ENCODE measurements around the gene TBX5. TPM values are rescaled to one million over a fixed set of nuclear protein-coding genes. Genes with fewer than 3 reads are reported as not detected.

Gene TBX5
- total RNA-seq, 8 experiments from 2014 or later: 0.05 to 3.4 (median 0.38) TPM; not detected in 1

DNA sequence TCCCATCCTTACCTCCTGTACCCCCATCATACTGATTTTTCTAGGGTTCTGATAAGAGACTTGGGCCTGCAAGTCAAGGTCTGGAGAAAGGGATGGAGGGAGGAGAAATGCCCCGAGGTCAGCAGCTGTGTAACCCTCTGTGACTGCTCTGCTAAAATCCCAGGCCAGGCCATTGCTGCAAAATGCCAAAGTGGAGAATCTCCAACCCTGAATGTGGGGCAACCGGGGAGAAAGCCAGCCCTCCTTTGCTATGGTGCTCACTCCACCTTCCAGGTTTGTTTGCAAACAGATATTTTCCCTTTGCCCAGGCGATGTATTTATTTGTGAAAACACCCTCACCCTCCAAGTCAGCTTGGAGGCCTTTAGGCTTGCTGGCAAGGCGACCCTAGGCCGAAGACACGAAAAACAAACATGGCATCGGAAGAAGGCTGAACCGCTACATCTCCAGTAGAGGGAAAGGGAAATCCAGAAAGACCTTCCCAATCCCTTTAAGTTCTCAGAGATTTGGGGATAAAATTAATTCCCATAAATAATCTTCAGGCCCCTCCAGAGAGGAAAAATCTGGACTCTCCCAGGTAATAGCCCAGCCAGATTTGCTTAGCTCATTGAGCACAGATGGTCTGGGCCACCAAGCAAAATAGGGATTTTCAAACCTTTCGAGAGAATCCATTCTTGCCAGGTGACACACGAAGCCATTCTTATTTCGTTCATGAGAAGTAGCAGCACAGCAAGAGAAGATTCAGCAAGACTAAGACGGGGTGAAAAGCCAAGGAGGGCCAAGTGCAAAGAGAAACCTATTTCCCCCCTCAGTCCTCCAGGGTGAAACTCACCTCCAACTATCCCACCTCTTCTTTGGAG, 1.3 kb upstream of the TBX5 start:
- WGBS, 10 experiments: 20 to 81% (median 36%) methylated on average over 2 to 9 of the region's 12 CpGs; no CpG with 5 or more reads in 1 of the 10 experiments
- ATAC-seq (replicated peaks in 6 of 8): no peak
- Histone ChIP-seq H3K4me3 (no peak overlapping the region), H3K27ac (no peak overlapping the region), H3K4me1 (replicated peaks in 1 of 2) (peaks cover 0 to 10% of the 10 kb centered on the region in 2 donors)
- in situ Hi-C loops (cut with MboI; ENCODE audit: low pct_unique_long_range_greater_than_20kb in 2 of 9, low sequenced_read_pairs in 9 of 9, unreplicated experiment in 9 of 9): no loop called here

DNA sequence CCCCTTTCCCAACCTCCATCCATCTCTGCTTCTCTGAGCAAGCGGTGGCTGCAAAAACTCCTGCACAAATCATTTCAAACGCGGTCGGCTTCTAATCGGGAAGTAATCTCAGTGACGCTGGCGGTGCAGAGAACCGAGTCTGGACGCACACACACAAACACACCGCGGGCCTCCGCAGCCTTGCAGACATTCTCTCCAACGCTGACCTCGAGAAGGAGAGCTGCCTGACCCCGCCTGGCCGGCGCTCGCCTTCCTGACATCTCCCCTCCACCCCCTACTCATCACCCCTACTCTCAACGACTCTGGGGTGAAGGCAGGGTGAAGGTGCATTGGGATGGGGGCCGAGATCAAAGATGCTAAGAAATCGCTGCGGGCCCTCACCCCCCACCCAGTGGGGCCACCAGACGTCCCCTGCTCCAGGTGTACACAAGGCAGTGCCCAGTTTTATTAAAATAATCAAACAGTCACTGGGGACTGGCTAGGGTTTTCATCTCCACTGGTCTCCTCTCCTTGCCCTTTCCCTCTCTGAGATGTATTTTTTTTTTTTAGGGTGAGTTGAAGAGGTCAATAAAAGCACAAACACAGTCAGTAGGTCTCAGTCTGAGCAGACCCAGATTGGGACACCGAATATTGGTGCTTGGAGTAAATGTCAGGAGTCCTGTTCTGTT, 506 bp upstream of the TBX5 start:
- in situ Hi-C loops (cut with MboI; ENCODE audit: low pct_unique_long_range_greater_than_20kb in 2 of 9, low sequenced_read_pairs in 9 of 9, unreplicated experiment in 9 of 9): no loop called here
- H3K4me3 ChIP-seq: no peak overlapping the region
- no peak overlapping the region for H3K27ac ChIP-seq
- ATAC-seq (replicated peaks in 6 of 8): no peak
- H3K4me1 ChIP-seq (replicated peaks in 1 of 2): peaks cover 0 to 10% of the 10 kb centered on the region in 2 donors
- WGBS, 10 experiments: 0 to 54% (median 11%) methylated on average over 1 to 8 of the region's 24 CpGs; no CpG with 5 or more reads in 5 of the 10 experiments

DNA sequence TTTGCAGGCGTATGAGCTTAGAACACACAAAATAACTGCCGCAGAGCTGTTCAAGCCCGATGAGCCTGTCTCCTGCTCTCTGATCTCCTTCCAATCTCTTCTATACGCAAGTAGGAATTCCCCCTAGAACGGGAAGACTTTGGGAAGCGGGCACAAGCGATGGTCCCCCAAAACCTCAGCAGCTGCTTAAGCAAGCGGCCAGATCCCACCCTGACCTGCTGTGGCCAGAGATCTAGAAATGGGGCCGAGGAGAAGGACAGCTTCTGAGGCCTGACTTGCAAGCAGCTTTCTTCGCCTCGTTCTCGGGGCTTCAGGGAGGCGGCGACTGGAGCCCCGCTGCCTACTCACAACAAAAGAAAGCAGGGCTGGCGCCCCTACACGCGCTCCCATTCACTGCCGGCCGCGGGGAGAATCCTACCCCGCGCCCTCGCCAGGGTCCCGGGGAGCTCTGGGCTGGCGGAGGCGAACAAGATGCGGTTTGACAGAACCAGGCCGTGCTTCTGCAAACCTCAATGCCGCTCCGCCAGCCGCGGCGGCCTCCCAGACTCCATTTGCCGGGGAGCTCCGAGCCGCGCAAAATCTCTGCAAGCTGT, 922 bp downstream of the TBX5 start:
- in situ Hi-C loops (cut with MboI; ENCODE audit: low pct_unique_long_range_greater_than_20kb in 2 of 9, low sequenced_read_pairs in 9 of 9, unreplicated experiment in 9 of 9): no loop called here
- no peak overlapping the region for H3K27ac ChIP-seq
- peak overlapping the region in 4 of 5 donors; percentile 16 to 27 (median 22) for H3K4me3 ChIP-seq
- WGBS, 10 experiments: 5 to 27% (median 12%) methylated on average over 2 to 16 of the region's 38 CpGs; no CpG with 5 or more reads in 4 of the 10 experiments
- peaks cover 0 to 10% of the 10 kb centered on the region in 2 donors for H3K4me1 ChIP-seq (replicated peaks in 1 of 2)
- peak in 7 of 8 experiments; percentile 1 to 59 (median 27) for ATAC-seq (replicated peaks in 6 of 8)

DNA sequence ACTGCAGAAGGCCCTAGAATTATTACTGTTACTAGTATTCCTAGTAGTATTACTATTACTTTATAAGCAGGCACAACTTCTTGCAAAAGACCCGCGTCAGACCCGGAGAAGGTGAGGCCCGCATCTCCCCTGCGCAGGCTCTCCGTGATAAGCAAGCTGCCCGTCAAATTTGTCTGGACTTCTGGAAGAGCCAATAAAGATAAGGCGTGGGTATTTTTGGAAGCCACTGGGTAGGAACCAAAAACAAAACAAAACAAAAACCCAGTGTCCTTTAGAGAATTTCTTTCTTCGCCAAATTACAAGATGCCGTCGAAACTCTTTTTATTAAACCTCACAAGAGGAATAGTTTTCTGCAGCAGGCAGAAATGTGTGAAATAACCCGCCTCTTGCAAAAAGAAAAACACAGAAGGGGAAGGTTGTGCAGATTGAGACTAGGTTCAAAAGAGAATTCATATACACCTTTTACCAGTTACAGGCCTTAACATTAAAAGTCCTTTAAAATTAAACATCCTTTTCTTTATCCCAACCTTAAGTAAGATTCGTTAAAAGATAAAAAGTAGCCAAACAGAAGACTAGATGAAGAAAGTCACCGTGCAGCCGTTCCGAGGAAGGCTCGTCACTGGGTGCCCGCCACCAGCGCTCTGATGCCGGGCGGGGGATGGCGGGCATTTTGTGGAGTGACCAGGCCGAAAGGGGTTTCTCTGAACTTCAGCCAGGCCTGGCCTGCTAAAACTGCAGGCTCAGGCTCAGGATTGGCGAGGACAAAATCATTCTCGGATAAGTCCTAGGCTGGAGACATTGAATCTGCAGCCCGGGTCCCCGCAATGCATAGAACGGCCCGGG, 1.6 kb downstream of the TBX5 start:
- in situ Hi-C loops (cut with MboI; ENCODE audit: low pct_unique_long_range_greater_than_20kb in 2 of 9, low sequenced_read_pairs in 9 of 9, unreplicated experiment in 9 of 9): no loop called here

DNA sequence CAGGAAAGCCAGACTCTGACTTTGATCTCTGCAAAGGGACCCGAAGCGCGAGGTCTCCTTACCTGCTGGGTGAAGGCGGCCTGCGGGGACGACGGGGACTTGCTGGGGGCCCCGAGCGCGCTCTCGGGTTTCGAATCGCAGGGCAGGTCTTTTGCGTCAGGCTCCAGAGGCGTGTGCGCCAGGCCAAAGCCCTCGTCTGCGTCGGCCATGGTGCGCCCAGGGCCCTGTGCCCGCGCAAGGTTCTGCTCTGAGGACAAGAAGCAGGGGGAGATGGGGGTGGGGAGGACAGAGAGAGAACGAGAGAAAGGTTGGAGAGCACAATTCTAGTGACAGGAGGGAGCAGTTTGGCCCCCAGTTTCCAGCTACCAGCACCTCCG, 2.3 kb downstream of the TBX5 start:
- no peak overlapping the region for H3K27ac ChIP-seq
- no peak for ATAC-seq (replicated peaks in 6 of 8)
- in situ Hi-C loops (cut with MboI; ENCODE audit: low pct_unique_long_range_greater_than_20kb in 2 of 9, low sequenced_read_pairs in 9 of 9, unreplicated experiment in 9 of 9): no loop called here
- H3K4me3 ChIP-seq: no peak overlapping the region
- no peaks in the 10 kb centered on the region for H3K4me1 ChIP-seq (replicated peaks in 1 of 2)
- 0 to 15% (median 0%) methylated on average over 2 to 17 of the region's 24 CpGs; no CpG with 5 or more reads in 5 of the 10 experiments for WGBS, 10 experiments

More for the DNA sequence above, 1.6 kb downstream of the TBX5 start:
- no peak for ATAC-seq (replicated peaks in 6 of 8)
- Histone ChIP-seq H3K4me3 (peak overlapping the region in 1 of 5 donors; percentile 27), H3K27ac (no peak overlapping the region), H3K4me1 (replicated peaks in 1 of 2) (peaks cover 0 to 3% of the 10 kb centered on the region in 2 donors)
- 13 to 57% (median 21%) methylated on average over 1 to 25 of the region's 29 CpGs for WGBS, 10 experiments

DNA sequence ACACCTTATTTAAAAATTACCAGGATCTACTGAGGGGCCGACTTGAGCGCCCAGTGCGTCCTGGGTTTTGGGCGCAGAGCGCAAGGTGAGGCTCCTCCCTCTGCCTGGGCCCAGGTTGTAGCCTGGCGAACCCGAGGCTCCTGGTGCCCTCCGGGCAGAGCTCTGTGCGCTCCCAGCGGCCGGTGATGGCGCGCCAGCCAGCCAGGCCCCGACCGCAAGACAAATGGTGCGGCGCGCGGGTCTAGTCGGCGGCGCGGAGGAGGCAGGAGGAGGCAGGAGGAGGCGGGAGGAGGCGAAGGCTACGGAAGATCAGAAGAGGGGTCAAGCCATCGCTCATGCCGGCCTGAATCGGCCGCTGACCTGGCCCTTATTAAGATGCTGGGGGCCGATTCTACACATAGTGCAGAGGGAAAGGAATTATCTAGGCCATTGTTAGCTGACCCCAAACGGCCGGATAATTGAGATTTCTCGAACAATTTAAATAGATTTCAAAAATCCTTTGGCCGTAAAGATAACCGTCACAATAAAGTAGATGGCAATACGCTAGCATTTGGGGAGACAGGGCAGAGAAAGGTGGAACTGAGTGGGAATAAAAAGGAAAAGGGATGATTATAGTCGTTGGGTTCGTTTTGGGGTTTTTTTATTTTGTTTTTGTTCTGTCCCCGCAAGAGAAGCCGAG, 2.8 kb downstream of the TBX5 start:
- WGBS, 10 experiments: 0 to 31% (median 3%) methylated on average over 3 to 24 of the region's 41 CpGs; no CpG with 5 or more reads in 1 of the 10 experiments
- H3K27ac ChIP-seq: no peak overlapping the region
- in situ Hi-C loops (cut with MboI; ENCODE audit: low pct_unique_long_range_greater_than_20kb in 2 of 9, low sequenced_read_pairs in 9 of 9, unreplicated experiment in 9 of 9): no loop called here
- ATAC-seq (replicated peaks in 6 of 8): peak in 6 of 8 experiments; percentile 43 to 81 (median 48)
- H3K4me3 ChIP-seq: peak overlapping the region in 1 of 5 donors; percentile 4
- H3K4me1 ChIP-seq (replicated peaks in 1 of 2): no peaks in the 10 kb centered on the region

DNA sequence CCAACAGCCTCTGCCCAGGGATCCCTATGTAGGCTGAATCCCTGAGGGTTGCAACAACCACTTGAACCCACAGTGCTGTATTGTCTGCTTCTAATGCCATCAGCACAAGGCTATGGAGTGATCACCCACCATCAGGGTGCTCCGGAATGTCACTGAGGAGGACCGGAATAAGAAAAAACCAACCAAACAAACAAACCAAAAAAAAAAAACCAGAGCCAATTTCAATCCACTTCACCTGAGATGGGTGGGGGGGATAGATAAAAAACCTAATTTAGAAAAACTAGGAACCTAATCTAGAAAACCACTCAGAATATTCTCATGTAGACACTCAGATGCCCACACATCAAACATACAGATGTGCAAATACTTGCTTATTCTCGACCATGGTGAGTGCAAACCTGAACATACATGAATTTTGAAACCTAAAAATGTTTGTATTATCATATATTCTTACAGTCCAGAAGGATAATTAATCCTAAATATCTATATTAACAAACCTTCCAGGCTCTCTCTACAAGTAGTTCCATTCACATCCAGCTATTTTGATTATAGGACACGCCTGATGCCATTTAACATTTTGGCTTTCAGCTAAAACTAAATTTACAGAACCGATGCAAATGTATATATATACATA, 3.7 kb downstream of the TBX5 start:
- WGBS, 10 experiments: 4 to 80% (median 31%) methylated on average over 1 to 5 of the region's 5 CpGs; no CpG with 5 or more reads in 1 of the 10 experiments
- ATAC-seq (replicated peaks in 6 of 8): no peak
- Histone ChIP-seq H3K27ac (no peak overlapping the region), H3K4me1 (replicated peaks in 1 of 2) (no peaks in the 10 kb centered on the region), H3K4me3 (no peak overlapping the region)
- in situ Hi-C loops (cut with MboI; ENCODE audit: low pct_unique_long_range_greater_than_20kb in 2 of 9, low sequenced_read_pairs in 9 of 9, unreplicated experiment in 9 of 9): no loop called here

DNA sequence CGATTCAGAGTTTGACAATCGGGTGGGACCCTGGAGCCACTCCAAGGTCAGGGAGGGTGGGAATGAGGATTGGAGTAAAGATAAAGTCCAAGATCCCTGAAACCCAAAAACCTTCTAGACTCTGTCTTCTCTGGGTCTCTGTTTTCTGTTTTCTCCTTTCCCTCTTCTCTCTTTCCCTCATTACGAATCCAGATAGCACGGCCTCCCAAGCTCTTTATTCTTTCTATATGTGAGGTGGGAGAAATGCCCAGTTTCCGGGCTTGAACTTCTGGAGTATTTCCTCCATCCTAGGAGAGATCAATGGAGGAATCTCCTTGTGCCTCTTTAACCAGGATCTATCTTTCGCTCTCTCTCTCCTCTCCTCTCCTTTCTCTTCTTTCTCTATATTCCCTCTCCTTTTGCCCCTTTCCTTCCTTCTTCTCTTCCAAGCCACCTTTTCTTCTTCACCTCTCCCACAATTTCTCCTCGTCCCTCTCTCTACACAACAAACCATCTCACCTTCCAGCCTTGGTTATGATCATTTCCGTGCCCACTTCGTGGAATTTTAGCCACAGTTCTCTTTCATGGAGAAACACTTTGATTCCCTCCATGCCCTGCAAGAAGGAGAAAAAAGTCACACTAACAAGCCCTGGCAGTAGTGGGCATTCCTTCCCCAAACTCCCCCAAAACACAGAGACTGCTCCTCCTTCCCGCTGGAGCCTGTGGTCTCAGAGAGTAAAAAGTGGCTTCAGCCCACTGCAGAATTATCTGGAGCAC, 4.4 kb downstream of the TBX5 start:
- in situ Hi-C loops (cut with MboI; ENCODE audit: low pct_unique_long_range_greater_than_20kb in 2 of 9, low sequenced_read_pairs in 9 of 9, unreplicated experiment in 9 of 9): no loop called here
- whole genome bisulfite sequencing, 10 experiments: 34 to 50% (median 40%) methylated on average over 5 to 9 of the region's 10 CpGs
- ATAC-seq (replicated peaks in 6 of 8): no peak
- Histone ChIP-seq H3K4me3 (no peak overlapping the region), H3K27ac (no peak overlapping the region), H3K4me1 (replicated peaks in 1 of 2) (no peaks in the 10 kb centered on the region)

DNA sequence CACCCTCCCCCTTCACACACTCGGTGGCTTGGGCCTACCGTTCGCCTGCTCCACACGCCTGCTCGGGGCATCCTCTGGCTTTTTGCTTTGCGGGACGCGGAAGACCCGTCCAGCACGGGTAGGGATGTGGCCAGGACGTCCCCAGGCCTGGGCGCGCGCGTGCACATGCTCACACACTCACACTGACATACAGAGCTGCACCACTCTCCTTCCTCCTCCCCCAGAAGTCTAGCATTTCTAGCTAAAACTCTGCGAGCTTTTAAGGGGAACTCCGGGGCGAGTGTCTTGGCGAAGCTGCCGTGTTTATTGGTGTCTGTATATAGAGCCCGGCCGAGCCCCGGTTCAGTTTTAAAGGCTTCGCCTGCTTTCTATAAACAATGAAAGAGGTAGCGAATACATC, 5.0 kb downstream of the TBX5 start:
- H3K27ac ChIP-seq: no peak overlapping the region
- in situ Hi-C loops (cut with MboI; ENCODE audit: low pct_unique_long_range_greater_than_20kb in 2 of 9, low sequenced_read_pairs in 9 of 9, unreplicated experiment in 9 of 9): no loop called here
- no peak overlapping the region for H3K4me3 ChIP-seq
- peak in 2 of 8 experiments; percentile 25 to 41 for ATAC-seq (replicated peaks in 6 of 8)
- 17 to 80% (median 27%) methylated on average over 2 to 15 of the region's 25 CpGs; no CpG with 5 or more reads in 4 of the 10 experiments for WGBS, 10 experiments
- no peaks in the 10 kb centered on the region for H3K4me1 ChIP-seq (replicated peaks in 1 of 2)

DNA sequence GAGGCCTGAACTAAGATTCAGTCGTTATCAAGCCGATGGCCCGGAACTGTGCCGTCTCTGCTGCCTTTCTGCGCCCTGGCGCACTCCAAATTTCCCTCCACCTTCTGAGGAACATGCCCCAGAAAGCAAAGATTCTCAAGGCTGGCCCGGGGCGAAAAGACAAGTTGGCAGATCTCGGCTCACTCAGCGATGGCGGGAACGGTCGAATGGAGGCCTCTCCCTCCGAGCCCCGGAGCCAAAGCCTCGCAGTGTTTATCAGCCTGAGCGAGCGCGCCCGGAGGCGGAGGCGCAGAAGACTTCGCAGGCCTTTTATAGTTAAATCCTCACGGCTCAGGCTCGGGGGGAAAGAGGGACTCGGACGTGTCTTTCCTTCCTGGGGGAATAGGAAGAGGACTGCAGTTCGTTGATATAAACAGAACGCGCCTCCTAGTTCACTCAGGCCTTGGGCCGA, 5.6 kb downstream of the TBX5 start:
- no peak overlapping the region for H3K27ac ChIP-seq
- H3K4me3 ChIP-seq: no peak overlapping the region
- in situ Hi-C loops (cut with MboI; ENCODE audit: low pct_unique_long_range_greater_than_20kb in 2 of 9, low sequenced_read_pairs in 9 of 9, unreplicated experiment in 9 of 9): no loop called here
- WGBS, 10 experiments: 0 to 96% (median 35%) methylated on average over 1 to 30 of the region's 31 CpGs; no CpG with 5 or more reads in 2 of the 10 experiments
- no peaks in the 10 kb centered on the region for H3K4me1 ChIP-seq (replicated peaks in 1 of 2)
- ATAC-seq (replicated peaks in 6 of 8): no peak

DNA sequence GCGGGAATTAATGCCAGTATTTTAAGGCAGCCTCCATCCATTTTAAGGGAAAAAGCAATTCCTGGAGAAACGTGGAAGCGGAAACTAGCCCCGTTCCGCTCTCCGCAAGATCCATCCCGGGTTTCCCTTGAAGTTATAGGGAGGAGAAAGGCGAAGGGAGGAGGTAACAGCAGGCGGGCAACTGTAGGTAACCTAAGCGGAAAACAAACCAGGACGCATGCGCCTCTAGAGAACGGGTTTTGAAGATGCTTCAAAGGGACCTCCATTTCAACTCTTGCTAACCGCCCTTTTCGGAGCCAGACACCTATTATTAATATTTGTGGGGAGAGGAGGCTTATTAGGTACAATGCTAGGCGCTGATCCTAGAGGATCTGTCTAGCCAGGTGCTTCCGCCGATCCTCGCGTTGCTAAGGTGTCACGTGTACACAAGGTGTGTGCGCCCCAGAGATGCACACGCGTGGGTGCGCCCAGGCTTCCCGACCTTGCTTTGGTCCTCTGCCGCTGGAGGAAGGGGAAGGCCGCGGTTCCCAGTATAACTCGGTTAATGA, 6.2 kb downstream of the TBX5 start:
- in situ Hi-C loops (cut with MboI; ENCODE audit: low pct_unique_long_range_greater_than_20kb in 2 of 9, low sequenced_read_pairs in 9 of 9, unreplicated experiment in 9 of 9): no loop called here
- no peak overlapping the region for H3K27ac ChIP-seq
- H3K4me1 ChIP-seq (replicated peaks in 1 of 2): no peaks in the 10 kb centered on the region
- no peak overlapping the region for H3K4me3 ChIP-seq
- ATAC-seq (replicated peaks in 6 of 8): no peak
- WGBS, 10 experiments: 0 to 60% (median 37%) methylated on average over 1 to 20 of the region's 30 CpGs; no CpG with 5 or more reads in 3 of the 10 experiments

Data from motor neuron (in vitro differentiated cells).